ENCODE results near the gene MRPL30. TPM values are rescaled to one million over a fixed set of nuclear protein-coding genes. Genes with fewer than 3 reads are reported as not detected.

The MRPL30 gene
- polyA plus RNA-seq, 1 of the 3 experiments (the other 2 are of a cell fraction): 14.9 TPM

GRCh38 chr2:99183025-99183424 lies 2.0 kb downstream of the MRPL30 start (continued):
- TF ChIP-seq REST (IDR thresholded peaks at IDR 0.05; ENCODE audit: low read depth, low read length) (no peak), MXI1 (IDR thresholded peaks at IDR 0.05; ENCODE audit: low read depth, low read length) (no peak), TCF12 (IDR thresholded peaks at IDR 0.05) (no peak), RFX5 (IDR thresholded peaks at IDR 0.05; ENCODE audit: low read length) (no peak), TEAD4 (IDR thresholded peaks at IDR 0.05; ENCODE audit: borderline replicate concordance, insufficient read depth) (no peak), GATA2 (CRISPR knock-in tag; IDR thresholded peaks at IDR 0.05) (no peak), SIN3A (IDR thresholded peaks at IDR 0.05; ENCODE audit: borderline replicate concordance, low read depth, low read length) (no peak), JUND (IDR thresholded peaks at IDR 0.05) (no peak)

- H4K20me1 ChIP-seq (ENCODE audit: insufficient read depth): peaks cover 10% of the 10 kb centered on the region; the same call in 1 of the 2 replicates
- no peak overlapping the region for H2AFZ ChIP-seq (ENCODE audit: low read depth)
- peaks cover 93% of the 10 kb centered on the region for H3K79me2 ChIP-seq (ENCODE audit: insufficient read depth)
- H3K9me3 ChIP-seq: no peaks in the 10 kb centered on the region
- no peaks in the 10 kb centered on the region for H3K9me2 ChIP-seq
- no peak overlapping the region for H3K4me2 ChIP-seq
- H3F3A ChIP-seq (replicated peaks; ENCODE audit: insufficient read depth): peaks cover 5% of the 10 kb centered on the region
- H3K36me3 ChIP-seq (replicated peaks in 1 of 2; ENCODE audit: control insufficient read depth in 1 of 2, insufficient read depth in 2 of 2, low read length in 1 of 2): peaks cover 9 to 15% of the 10 kb centered on the region in 2 experiments
- H3K27me3 ChIP-seq (ENCODE audit: insufficient read depth): no peaks in the 10 kb centered on the region
- CTCF ChIA-PET: no interaction called here
- no peak overlapping the region for H3K4me3 ChIP-seq (ENCODE audit: low read depth in 2 of 2, low read length in 1 of 2)
- H3K4me1 ChIP-seq (ENCODE audit: control insufficient read depth in 1 of 2, insufficient read depth in 2 of 2, low read depth in 1 of 2, low read length in 1 of 2): peaks cover 0 to 10% of the 10 kb centered on the region in 2 experiments; a peak in 2 of 4 replicates
- WGBS (ENCODE audit: low lambda C conversion rate): 82% methylated on average over 6 of the region's 6 CpGs
- POLR2A ChIA-PET: no interaction called here
- no peak overlapping the region for H3K9ac ChIP-seq
- DNase-seq: no peak
- H3K27ac ChIP-seq (ENCODE audit: low read depth in 2 of 2, low read length in 1 of 2): no peak overlapping the region
- no peak for TF ChIP-seq NRF1 (IDR thresholded peaks at IDR 0.05; ENCODE audit: low read depth, low read length)
- TF ChIP-seq TAF1 (IDR thresholded peaks at IDR 0.05; ENCODE audit: borderline replicate concordance, low read depth, low read length): no peak
- TF ChIP-seq REST (IDR thresholded peaks at IDR 0.05; ENCODE audit: low read depth, low read length): no peak
- TF ChIP-seq, protein P1, sequence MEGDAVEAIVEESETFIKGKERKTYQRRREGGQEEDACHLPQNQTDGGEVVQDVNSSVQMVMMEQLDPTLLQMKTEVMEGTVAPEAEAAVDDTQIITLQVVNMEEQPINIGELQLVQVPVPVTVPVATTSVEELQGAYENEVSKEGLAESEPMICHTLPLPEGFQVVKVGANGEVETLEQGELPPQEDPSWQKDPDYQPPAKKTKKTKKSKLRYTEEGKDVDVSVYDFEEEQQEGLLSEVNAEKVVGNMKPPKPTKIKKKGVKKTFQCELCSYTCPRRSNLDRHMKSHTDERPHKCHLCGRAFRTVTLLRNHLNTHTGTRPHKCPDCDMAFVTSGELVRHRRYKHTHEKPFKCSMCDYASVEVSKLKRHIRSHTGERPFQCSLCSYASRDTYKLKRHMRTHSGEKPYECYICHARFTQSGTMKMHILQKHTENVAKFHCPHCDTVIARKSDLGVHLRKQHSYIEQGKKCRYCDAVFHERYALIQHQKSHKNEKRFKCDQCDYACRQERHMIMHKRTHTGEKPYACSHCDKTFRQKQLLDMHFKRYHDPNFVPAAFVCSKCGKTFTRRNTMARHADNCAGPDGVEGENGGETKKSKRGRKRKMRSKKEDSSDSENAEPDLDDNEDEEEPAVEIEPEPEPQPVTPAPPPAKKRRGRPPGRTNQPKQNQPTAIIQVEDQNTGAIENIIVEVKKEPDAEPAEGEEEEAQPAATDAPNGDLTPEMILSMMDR (IDR thresholded peaks at IDR 0.05): no peak
- TF ChIP-seq, protein P2, sequence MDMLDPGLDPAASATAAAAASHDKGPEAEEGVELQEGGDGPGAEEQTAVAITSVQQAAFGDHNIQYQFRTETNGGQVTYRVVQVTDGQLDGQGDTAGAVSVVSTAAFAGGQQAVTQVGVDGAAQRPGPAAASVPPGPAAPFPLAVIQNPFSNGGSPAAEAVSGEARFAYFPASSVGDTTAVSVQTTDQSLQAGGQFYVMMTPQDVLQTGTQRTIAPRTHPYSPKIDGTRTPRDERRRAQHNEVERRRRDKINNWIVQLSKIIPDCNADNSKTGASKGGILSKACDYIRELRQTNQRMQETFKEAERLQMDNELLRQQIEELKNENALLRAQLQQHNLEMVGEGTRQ (IDR thresholded peaks at IDR 0.05; ENCODE audit: borderline replicate concordance, low read depth, low read length): no peak
- TF ChIP-seq RFX5 (IDR thresholded peaks at IDR 0.05; ENCODE audit: low read length): no peak
- no peak for TF ChIP-seq SMC3 (IDR thresholded peaks at IDR 0.05; ENCODE audit: low read depth, low read length)
- TF ChIP-seq MEF2A (IDR thresholded peaks at IDR 0.05; ENCODE audit: borderline replicate concordance, low read depth): no peak
- TF ChIP-seq NFIC (IDR thresholded peaks at IDR 0.05; ENCODE audit: borderline replicate concordance): no peak
- TF ChIP-seq YY1 (IDR thresholded peaks at IDR 0.05; ENCODE audit: low read depth): no peak
- TF ChIP-seq PBX3 (IDR thresholded peaks at IDR 0.05): no peak
- no peak for TF ChIP-seq RCOR1 (IDR thresholded peaks at IDR 0.05; ENCODE audit: low read length)
- no peak for TF ChIP-seq ELF1 (IDR thresholded peaks at IDR 0.05)
- no peak for TF ChIP-seq RAD21 (IDR thresholded peaks at IDR 0.05; ENCODE audit: low read length)
- no peak for TF ChIP-seq RXRA (IDR thresholded peaks at IDR 0.05; ENCODE audit: borderline replicate concordance, low read depth)
- TF ChIP-seq TCF12 (IDR thresholded peaks at IDR 0.05): no peak
- TF ChIP-seq EP300 (IDR thresholded peaks at IDR 0.05; ENCODE audit: borderline replicate concordance in 1 of 2, low read depth in 1 of 2, low read length in 1 of 2): no peak
- no peak for TF ChIP-seq POLR2AphosphoS5 (IDR thresholded peaks at IDR 0.05; ENCODE audit: low read depth, low read length)
Observed at GRCh38 chr2:99184811-99185210, 3.8 kb downstream of the MRPL30 start.

Data from SK-N-SH (cell line).